DMS153 treated with DMSO at 0.1 percent for 48 hours (cell line): Measurements from ENCODE around the gene P2RY1.

Source experiments
- DNase-seq: peaks from one replicate; lab custom pipeline; 2025; ENCODE audit not compliant: unreplicated experiment; lab: John Stamatoyannopoulos, UW

The P2RY1 gene, protein sequence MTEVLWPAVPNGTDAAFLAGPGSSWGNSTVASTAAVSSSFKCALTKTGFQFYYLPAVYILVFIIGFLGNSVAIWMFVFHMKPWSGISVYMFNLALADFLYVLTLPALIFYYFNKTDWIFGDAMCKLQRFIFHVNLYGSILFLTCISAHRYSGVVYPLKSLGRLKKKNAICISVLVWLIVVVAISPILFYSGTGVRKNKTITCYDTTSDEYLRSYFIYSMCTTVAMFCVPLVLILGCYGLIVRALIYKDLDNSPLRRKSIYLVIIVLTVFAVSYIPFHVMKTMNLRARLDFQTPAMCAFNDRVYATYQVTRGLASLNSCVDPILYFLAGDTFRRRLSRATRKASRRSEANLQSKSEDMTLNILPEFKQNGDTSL

DNA sequence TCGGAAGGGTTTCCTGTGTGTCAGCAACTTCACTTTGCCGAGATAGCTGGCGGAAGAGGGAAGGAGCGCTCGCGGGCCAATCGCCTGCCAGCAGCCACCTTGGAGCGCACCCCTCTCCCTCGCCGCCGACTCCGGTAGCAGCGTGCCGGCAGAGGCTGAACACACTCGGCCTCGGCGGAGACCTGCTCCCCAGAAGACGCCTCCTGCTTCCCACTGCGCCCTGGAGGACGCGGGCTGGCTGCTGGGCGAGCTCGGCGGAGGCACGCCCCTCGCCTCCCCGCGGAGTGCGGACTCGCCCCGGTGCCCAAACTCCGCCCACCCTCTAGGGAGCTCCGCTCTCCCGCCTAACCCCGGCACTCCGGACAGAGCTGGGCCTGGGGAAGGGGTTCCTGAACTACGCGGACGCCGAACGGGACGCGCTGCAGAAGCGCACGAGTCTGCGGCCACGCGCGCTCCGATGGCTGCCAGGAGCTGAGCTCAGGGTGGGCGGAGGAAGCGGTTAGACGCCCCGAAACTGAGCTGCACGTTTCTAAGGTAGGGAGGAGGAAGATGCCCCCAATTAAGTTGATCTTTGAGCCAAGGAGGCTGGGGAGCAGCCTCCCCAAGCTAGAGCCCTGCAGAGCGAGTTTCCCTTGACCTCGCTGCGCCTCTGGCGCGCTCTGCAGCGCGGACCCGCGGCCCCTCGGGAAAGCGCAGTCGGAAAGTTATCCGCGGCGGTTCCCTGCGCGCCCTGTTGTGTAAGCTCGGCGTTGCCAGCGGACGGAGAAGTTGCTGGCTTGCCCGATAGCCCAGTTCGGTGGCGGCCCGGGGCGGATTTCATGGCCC lies at the start of gene P2RY1:
TSS of gene P2RY1 (plus strand) at position 356 of the 825 bp plus-strand sequence. CDS start 652 bp downstream, outside the sequence.
- DNase-seq, result no peak

DNA sequence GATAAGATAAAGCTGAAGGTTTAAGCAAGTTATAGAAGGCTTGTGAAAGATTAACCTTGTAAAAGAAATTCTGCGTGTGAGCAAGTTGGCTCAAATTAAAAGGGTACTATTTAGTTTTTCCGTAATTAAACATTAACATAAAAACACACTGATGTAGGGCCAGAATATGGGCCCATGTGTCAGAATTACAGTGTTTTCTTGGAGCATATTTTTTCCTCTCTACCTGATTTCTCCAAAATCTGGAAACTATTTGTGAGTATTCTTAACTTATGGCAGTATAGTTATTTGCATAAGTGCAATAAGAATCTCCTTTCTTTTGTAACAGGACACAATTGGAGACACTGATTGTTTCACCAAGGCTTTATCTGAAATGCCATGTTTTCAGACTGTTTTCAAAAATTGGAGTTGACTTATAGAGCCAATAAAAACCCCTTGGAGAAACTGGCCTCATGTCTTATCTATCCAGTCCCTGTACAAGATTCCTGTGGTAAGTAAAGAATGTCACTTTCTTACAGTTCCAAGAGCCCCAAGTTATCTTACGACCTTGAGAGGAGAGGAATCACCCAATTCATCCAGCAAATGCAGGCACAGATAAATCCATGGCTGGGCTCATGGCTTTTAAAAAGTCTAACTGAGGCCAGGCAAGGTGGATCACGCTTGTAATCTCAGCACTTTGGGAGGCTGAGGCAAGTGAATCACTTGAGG lies 47.8 kb upstream of the P2RY1 start:
- no peak for DNase-seq

DNA sequence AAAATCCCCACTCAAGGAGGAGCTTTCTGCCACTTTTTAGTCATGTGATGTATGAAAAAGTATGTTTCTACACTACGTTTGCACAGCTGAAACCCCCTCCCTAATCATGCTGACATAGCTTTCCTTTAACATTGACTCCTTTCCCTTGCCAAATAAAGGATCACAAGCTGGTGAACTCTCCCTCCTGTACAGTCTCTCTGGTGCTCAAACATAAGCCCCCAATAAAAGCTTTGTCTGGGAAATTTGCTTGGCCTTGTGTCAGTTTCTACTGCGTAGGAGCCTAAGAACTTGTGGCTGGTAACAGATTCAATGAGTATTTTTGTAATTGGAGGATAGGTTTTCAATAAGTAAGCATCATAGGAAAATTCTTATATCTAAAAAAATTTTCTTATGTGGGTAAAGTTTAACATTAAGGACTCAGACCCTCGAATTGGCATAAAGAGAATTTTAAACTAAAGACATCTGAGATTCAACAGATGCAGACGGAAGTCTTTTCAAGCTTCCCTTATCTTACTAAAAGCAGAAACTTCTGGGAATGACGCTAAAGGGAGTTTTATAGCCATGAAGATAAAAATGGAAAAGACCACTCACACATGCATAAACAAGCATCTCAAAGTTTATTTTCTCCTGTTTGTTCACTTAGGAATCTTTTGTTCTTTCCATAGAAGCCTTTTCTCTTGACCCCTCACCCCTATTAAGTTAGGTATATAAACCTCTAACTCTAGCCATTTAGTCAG lies 44.1 kb upstream of the P2RY1 start:
- DNase-seq, result no peak

DNA sequence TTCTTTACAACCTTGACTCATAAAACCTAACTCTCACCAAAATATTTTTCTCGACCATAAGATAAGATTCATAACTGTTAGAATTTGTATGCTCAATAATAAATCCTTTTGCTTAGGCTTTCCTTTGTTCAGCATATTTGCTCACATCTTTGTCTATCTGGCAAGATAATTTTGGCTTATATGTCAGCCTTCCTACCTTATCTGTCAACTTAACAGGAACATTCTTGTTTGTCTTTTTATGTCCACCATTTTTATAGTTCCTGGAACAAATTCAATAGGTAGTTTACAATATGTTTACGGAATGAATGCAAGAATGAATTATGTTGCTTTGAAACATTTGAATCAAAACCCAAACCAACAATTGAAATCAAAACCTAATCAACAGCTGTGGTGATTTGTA lies 41.0 kb upstream of the P2RY1 start:
- DNase-seq, result no peak

DNA sequence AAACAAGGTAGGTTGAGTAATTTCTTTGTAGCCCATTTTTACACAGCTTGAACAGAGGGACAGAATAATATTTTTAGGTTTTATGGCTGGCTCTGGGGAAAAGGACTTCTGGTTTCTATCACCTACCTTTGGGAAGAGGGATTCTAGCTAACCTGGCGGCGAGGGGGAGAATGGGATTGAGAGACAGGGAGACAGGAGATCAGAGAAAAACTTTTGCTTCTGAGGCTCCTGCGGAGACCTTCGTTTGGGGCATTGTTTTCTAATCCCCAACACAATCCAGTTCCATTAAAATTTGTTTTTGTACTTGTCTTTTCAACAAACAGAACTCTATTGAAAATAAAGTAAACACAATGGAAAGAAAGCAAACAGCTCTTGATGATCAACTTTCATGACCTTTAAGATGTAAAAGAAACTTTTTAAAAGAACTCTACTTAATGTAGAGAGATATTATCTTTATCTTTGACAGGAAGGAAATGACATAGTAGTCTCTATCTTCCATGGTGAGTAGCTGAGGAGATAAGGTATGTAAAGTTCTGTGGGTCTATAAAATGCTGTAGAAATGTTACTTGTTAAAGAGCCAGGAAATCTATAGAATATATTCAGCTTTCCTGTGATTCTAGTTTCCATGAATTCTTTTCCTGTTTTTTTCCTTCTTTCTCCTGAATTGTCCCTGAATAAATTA lies 37.0 kb upstream of the P2RY1 start:
- DNase-seq, result no peak

DNA sequence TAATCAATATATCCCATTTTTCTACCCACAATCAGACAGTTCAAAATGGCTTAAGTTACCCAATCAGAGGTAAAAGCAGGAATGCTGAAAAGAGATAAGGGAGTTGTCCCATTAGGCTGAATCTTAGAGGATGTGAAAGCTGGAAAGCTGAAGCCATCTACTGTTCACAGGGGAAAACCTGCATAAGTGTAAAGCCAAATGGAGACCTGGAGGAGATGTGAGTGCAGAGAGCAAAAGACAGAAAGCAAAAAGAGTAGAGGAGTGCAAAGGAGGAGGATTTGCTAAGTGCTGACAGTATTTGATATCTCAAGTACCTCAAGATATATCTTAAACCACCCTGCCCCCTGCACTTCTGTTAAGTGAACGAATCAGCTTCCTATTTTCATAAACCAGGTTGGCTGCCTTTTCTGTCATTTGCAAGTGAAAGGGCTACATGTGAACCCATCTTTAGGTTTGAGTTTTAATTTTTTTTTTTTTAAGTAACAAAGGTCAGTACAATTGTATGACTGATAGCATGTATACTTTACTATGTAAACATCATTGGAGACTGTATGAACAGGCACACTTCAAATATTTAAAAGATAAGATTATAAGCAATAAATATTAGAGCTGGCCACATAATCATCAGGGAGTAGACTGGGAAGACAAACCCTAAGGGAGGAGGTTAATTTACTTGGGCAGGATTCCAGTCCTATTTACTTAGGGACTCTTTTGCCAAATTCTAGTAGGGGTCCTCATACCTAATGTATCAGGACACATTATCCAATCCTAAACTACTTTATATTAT lies 22.8 kb upstream of the P2RY1 start:
- no peak for DNase-seq

DNA sequence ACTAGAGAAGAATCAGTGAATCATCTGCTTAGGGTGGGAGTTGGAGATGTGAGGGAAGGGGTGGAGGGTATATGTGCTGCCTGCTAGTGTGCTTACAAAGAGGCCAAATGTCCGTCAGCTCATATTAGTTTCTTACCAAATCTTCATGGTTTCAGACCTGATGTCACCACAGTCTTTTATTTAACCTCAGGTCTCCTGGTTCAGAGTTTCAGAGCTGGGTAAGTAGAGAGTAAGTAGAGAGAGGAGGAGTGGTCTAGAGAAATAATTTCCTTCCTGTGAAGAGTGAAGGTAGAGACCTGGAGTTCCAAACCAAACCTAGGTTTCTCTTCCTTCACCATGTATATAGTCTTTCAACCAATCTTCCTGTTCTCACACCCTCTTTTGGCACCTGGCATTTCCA lies 17.5 kb upstream of the P2RY1 start:
- DNase-seq, result no peak

DNA sequence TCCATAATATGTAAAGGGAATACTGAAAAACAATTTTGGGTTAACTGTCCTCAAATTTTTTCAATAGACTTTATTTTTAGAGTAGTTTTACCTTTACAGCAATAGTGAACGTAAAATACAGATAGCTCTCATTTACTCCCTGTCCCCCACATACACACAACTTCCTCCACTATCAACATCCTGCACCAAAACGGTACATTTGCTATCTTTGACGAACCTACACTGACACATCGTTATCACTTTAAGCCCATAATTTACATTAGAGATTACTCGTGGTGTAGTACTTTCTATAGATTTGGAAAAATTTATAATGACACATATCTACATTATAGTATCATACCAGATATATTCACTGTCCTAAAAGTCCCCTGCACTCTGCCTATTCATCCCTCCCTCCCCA lies 16.9 kb upstream of the P2RY1 start:
- DNase-seq, result no peak

DNA sequence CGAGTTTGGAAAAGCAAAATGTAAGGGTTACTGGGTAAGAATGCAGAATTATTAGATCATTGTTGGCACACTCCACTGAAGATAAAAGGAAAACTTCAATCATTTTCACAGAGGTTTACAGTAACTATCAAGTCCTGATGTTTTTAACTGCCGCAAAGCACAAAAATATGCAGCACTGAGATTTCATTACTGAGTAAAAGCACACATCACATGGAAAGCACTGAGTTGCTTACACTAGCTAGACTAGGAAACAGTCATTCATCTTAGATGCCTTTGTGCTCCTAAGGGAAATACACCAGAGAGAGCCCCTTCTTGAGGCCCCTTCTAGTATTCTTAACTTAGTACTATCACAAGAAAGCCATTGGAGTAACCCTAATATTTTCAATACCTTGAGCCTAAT lies 11.8 kb upstream of the P2RY1 start:
- DNase-seq, result no peak

DNA sequence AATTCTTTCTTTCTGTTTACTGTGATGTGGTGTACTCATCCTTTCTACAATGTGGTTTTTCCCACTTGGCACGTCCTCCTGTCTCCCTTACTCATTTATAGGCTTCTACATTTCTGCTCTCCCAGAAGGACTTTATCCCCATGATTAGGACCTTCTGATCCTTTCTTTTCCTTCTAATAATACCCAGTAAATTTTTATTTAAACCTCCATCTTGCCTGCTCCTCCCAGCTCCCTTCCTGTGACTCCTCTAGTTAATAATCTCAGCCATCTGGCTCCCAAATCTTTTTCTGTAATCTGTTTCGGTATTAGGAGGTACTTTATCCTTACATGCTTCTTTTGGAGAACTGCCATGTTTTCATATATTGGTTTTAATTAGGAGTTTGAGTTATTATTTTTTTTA lies 11.2 kb upstream of the P2RY1 start:
- DNase-seq, result no peak

DNA sequence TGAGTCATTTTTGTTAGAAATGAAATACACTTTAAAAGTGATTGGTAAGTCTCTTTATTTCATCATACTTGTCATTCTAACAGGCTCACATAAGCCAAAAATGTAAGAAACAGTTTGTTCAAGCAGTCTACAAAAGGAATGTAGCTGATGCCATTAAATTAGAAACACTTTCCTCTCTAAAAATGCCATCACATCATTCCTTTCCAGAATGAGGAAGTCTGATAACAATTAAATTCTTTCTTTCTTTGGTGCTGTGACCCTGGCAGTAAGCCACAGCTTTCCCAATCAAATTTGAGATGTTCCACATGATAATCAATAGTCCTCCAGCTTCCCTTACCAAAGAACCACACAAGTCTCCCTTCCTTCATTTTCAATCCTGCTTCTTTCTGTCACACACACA lies 9.4 kb upstream of the P2RY1 start:
- DNase-seq, result no peak

DNA sequence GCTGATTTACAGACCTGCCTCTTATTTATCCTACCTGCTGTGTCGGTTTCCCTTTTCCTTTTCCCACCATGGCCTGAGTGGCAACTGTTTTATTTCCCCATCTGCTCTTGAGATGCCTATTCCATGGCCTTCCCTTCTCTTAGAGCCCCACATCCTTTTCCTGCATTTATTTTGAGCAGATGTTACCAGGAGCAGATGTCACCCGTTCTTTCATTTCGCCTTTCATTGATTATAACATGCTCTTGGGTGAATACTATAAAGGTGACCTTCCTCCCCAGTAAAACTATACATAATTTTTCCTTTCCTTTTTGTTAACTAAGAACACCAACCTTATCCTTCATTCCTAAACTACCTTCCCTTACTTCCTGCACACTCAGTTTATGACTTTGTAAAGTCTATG lies 8.5 kb upstream of the P2RY1 start:
- DNase-seq, result no peak

DNA sequence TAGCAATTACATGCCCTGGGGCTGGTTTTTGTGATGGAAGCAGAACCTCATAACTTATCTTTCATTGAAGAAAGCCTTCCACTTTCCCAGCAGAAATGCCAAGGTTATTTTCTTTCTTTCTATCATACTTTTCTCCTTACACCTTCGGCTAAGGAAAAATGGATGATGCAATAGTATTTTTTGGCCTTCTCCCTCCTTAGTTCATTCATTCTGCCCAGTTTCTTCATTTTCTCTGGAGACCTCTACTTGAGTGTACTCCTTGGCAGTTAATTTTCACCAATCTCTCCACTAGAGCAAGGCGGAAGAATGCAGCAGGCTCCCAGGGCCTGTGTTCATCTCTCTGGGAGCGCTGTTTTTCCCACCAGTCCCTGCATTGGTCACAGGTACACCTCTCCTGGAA lies 7.6 kb upstream of the P2RY1 start:
- DNase-seq, result no peak

DNA sequence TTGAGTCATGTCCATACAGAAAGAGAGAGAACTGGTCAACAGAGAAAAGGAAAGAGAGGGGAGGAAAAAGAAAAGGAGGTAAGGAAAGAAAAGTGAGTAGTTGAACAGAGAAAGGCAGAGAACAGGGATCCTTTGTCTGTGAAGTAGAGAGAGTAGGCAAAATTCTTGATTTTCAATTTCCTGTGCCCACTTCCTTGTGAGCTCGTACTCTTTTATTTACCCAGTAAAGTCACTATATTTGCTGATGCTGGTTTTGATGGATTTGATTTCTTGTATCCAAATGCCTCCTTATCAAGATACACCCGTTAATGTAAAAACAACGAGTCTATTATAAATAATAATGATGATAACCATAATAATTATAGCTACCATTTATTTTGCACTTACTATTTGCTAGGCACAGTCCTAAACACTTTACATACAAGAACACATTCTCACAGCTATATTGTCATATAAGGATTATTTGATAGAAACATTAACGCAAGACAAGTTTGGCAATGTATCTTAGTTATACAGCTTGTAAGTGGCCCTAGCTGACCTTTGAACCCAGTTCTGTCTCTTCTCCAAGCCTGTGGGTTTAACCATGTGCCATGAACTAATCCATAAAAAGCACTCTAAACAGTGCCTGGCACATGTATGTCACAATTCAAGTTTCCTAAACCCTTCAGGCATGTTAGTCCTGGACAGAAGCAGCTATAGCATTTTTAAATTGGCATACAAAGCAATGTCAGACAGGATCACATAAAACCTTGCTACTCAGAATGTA lies 6.7 kb upstream of the P2RY1 start:
- DNase-seq, result no peak

DNA sequence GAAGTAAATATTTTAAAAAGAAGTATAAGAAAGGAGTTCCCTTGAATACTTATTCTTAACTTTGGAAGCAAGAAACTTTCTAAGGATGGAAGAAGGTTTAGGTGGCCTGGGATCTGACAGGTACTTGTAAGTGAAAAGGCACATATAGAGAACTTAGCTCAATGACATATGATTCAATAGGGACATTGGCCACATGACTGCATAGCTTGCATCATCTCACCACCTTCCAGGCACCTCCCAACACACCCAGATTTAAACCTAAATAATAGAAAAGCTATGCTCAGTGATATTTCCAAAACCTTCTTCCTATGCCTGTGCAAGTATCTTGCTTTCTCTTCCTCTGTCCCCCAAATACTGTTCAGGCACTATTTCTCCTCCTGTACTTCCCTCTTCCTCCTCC lies 4.7 kb upstream of the P2RY1 start:
- no peak for DNase-seq

DNA sequence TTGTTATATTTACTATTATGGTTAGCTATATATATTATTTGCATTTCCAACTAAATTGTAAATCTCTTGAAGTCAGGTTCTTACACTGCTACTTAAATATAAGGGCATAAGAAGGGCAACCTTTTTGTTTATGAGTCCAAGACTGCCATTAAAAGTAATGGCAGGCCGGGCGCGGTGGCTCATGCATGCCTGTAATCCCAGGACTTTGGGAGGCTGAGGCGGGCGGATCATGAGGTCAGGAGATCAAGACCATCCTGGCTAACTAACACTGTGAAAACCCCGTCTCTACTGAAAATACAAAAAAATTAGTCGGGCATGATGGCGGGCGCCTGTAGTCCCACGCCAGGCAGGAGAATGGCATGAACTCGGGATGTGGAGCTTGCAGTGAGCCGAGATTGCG lies 2.9 kb upstream of the P2RY1 start:
- no peak for DNase-seq

DNA sequence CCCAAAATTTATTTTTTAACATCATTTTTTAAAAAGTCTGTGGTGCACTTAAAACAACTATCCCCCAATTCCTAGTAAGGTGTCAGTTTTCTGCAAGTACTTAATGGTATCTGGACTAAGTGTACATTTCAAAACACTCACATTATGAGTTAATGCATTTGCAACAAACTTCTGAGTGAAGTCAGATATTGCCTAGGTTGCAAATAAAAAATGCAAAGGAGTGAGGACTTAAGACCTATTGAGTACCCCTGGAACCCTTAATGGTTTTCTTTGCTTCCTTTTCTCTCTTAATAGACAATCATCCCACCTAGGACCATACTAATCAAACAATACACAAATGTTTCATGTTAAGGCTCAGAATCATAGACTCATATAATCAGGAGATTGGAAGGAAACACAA lies 1.8 kb upstream of the P2RY1 start:
- no peak for DNase-seq

DNA sequence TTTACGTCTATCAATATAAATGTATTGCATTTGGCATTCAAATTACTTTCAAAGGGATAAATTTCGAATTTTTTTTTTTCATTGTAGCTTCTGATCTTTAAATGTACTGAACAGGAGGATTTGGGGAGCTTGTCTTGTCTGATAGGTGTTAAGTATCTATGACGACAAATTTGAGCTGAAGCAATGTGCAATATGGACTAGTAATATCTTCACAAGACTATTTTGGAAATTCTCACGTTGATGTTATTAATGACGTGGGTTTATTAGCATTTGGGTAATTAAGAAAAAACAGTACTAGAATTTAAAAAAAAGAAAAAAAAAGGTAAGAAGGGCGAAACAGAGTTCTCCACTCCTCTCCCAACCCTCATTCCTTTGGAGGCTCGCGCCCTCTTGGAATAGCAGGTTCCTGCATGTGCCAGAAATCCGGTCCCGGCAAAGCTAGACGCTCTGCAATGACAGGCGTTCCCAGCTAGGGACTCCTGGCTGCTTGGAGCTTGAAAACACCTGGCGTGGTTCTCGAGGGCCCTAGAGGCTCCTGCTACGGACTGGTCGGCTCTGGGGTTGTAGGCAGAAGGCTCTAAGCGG lies 648 bp upstream of the P2RY1 start:
- no peak for DNase-seq
